Loucy (cell line): ENCODE data around the gene NDE1.

Source experiments
- EZH2phosphoT487 ChIP-seq: fragments of 200-600 bp; IDR thresholded peaks from 2 replicates; pipeline ENCODE4 v1.6.1; 2018; ENCODE audit warnings: antibody characterized with exemption, mild to moderate bottlenecking, moderate library complexity, borderline replicate concordance
- TF ChIP-seq, protein P1 (sequence below): fragments of 200-600 bp; sonication (generic); conservative IDR thresholded peaks from 2 replicates; pipeline ENCODE4 v1.5.1; 2014; ENCODE audit warnings: mild to moderate bottlenecking, antibody characterized with exemption, low read length

DNA sequence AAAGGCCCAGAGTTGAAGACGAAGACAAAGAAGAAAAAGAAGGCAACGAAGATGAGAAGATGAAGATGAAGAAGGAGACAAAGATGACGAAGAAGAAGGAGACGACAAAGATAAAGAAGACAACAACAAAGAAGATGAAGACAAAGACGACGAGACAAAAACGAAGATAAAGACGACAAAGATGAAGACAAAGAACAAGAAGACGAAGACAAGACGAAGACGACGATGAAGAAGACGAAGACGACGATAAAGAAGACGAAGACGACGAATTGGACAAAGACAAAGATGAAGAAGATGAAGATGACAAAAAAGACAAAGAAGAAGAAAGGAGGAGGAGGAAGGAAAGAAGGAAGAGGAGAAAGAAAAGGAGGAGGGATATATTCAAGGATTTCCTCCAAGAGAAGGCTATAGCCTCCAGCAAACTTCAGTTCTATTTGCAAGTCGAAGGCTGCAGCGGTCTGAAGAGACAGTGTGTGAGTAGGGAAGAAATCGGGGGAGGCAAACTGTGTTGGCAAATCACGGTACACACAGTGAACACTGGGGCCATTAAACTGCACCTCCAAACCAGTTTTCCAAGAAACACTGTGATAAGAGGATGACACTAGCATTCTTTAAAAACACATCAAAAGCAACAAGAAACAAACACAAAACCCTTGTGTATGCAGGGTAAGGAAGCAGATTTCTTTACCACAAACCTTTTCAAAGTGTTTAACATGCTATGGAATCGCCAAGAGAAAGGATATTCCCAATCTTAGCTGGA is 47.6 kb upstream of the NDE1 start:
- TF ChIP-seq, protein P1, sequence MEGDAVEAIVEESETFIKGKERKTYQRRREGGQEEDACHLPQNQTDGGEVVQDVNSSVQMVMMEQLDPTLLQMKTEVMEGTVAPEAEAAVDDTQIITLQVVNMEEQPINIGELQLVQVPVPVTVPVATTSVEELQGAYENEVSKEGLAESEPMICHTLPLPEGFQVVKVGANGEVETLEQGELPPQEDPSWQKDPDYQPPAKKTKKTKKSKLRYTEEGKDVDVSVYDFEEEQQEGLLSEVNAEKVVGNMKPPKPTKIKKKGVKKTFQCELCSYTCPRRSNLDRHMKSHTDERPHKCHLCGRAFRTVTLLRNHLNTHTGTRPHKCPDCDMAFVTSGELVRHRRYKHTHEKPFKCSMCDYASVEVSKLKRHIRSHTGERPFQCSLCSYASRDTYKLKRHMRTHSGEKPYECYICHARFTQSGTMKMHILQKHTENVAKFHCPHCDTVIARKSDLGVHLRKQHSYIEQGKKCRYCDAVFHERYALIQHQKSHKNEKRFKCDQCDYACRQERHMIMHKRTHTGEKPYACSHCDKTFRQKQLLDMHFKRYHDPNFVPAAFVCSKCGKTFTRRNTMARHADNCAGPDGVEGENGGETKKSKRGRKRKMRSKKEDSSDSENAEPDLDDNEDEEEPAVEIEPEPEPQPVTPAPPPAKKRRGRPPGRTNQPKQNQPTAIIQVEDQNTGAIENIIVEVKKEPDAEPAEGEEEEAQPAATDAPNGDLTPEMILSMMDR = no peak
- no peak for TF ChIP-seq EZH2phosphoT487
